GM13977 (cell line): ENCODE results near the gene MGAT2.
A peak's percentile ranks its signal among the peaks of the same experiment; 100 is the strongest.

Experiments
- DNase-seq: peaks from one replicate; pipeline ENCODE4 v3.0.0; 2012; ENCODE audit warnings: low spot score
- in situ Hi-C: fragments of 300-500 bp; cut with MboI; formaldehyde crosslinking; loops from one replicate; pipeline ENCODE4 v1.12.0; 2022; ENCODE audit warnings: low sequenced_read_pairs, low pct_unique_long_range_greater_than_20kb, mixed read lengths, inconsistent platforms; ENCODE audit not compliant: unreplicated experiment
- TF ChIP-seq, protein P1 (sequence below): IDR thresholded peaks from 2 replicates; pipeline ENCODE4 v1.5.1; 2012; ENCODE audit warnings: mild to moderate bottlenecking, control low read depth; ENCODE audit not compliant: insufficient read depth; ENCODE audit errors: extremely low read depth, missing control alignments

Gene MGAT2

DNA sequence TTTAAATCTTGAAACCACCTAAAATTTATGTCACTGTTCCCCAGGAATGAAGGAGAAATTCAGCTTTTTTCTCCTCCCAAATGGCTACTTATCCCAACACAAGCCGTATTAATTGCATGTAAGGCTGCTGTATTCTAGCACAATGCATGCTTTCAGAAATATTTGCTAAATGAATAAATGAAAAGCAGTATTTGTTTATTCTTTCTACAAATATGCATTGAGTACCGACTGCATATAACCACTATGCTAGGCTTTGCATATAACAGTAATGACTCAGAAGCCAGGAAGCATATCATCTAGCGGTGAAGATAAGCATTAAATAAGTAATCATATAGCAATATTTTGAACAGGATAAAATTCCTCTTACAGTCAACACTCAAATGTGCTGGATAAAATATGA, 27.6 kb upstream of the MGAT2 start:
- TF ChIP-seq, protein P1, sequence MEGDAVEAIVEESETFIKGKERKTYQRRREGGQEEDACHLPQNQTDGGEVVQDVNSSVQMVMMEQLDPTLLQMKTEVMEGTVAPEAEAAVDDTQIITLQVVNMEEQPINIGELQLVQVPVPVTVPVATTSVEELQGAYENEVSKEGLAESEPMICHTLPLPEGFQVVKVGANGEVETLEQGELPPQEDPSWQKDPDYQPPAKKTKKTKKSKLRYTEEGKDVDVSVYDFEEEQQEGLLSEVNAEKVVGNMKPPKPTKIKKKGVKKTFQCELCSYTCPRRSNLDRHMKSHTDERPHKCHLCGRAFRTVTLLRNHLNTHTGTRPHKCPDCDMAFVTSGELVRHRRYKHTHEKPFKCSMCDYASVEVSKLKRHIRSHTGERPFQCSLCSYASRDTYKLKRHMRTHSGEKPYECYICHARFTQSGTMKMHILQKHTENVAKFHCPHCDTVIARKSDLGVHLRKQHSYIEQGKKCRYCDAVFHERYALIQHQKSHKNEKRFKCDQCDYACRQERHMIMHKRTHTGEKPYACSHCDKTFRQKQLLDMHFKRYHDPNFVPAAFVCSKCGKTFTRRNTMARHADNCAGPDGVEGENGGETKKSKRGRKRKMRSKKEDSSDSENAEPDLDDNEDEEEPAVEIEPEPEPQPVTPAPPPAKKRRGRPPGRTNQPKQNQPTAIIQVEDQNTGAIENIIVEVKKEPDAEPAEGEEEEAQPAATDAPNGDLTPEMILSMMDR: no peak
- DNase-seq: no peak
- in situ Hi-C loops: no loop called here

DNA sequence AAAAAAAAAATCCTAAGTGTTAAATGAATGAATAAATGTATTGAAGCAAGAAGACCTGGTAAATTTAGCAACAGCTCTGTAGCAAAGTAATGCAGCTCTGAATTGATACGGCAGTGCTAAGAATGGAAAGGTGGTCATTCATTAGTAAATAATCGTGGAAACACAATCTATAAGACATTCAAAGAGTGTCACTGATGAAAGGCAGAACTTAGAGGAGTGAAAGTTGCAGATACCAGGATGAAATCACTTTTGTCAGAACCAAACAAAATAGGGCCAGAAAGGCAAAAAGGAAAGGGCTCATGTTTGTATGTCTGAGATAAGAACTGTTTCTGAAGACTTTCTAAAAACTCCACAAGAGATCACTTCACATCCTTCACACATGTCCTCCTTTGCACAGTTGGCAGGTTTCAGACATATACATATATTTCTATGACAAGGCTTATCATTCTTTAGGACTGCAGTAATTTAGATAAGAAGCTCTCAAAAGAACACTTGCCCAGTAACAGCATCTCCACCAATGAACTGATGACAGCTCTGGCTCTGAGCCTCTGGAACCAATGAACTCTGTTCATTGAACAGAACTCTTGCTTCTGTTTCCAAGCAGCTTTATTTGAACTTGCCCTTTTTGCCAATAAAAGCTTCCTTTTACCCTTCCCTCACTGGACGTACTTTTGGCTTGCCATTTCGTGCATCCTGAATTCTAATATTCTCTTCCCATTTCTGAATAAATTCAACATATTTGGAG, 26.1 kb upstream of the MGAT2 start:
- TF ChIP-seq, protein P1: no peak
- DNase-seq: peak; percentile 46
- in situ Hi-C loops: no loop called here

DNA sequence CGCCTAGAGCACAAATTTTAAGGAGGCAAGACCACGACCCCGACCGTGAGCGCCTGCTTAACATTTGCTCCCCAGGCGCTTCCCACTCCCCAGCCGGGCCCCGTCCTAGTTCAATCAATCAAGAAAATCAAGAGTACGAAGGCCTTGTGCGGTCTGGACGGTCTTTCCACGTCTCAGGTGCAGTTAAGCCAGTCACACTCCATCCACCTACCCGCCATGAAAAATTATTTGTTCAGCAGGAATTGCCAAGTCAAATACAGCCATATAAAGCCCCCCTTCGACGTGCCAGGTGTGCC, 22.5 kb upstream of the MGAT2 start:
- in situ Hi-C loops: no loop called here
- DNase-seq: no peak

DNA sequence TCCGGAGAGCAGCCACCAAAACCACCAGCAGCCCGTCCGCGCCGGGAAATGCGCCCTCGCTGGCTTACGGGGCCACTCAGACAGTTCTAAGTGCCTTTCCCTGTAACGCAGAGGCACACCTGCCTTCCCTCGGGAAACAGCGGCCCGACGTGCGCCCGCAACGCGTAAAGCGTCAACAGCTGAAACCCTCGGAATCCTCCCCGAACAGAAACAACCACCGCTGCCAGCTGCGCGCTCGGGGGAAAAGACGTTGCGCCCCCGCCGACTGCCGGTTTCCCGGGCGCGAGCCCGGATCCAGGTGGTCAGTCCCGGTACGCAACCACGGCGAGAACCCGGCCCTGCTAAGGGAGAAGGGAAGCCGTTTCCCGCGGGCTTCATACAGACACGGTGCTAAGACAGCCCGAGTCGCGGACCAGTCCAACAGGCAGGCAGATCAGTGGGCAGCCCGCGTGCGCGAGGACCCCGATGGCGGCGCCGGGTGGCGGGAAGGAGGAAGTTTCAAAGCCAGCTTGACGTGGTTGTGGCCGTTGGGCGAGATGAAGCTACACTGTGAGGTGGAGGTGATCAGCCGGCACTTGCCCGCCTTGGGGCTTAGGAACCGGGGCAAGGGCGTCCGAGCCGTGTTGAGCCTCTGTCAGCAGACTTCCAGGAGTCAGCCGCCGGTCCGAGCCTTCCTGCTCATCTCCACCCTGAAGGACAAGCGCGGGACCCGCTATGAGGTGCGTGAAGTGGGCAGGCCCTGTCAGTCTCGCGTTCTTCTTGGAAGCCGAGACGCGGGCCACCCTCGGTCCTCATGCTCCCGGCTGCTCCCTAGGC, 21.9 kb upstream of the MGAT2 start, which contains the start of gene LRR1:
LRR1 (plus strand) TSS at position 456 of the 816 bp plus-strand sequence; CDS start at position 537, 81 bp downstream.
- peak; percentile 79 for DNase-seq
- TF ChIP-seq, protein P1: no peak
- in situ Hi-C loops: no loop called here

More for the DNA sequence above, 22.5 kb upstream of the MGAT2 start:
- TF ChIP-seq, protein P1: no peak

DNA sequence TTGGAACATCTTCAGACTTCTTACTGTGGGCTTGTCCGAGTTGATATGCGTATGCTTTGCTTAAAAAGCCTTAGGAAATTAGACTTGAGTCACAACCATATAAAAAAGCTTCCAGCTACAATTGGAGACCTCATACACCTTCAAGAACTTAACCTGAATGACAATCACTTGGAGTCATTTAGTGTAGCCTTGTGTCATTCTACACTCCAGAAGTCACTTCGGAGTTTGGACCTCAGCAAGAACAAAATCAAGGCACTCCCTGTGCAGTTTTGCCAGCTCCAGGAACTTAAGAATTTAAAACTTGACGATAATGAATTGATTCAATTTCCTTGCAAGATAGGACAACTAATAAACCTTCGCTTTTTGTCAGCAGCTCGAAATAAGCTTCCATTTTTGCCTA, 13.0 kb upstream of the MGAT2 start:
- no peak for DNase-seq
- in situ Hi-C loops: no loop called here
- TF ChIP-seq, protein P1: no peak

DNA sequence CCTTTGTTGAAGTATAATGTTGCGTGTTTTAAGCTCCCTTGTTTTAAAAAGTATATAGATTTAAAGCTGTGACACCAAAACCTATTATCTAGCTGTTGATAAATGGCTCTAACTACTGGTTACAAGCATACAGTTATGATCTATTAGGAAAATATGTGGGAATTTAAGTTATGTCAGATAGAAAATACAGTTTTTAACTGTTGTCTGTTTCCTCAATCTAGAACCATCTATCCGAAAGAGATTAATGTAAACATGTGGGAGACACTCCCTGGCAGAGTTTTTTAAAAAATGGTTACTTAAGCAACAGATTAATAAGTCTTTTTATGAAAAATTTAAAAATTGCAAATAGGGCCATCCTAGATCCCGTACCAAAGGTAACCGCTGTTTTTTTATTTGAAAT, 8.3 kb upstream of the MGAT2 start:
- TF ChIP-seq, protein P1: no peak
- DNase-seq: no peak
- in situ Hi-C loops: no loop called here
